HG02885 (cell line): Measurements from ENCODE around the gene MACROH2A1.

Experiments
- ATAC-seq: cut with Tn5 transposase; IDR thresholded peaks from one replicate; pipeline ENCODE4 v1.9.1; 2021; ENCODE audit warnings: mild to moderate bottlenecking; ENCODE audit not compliant: unreplicated experiment, poor library complexity

Gene MACROH2A1

GRCh38 chr5:135360278-135361274, 38.5 kb downstream of the MACROH2A1 start:
- ATAC-seq: no peak

- no peak for ATAC-seq
These were observed 39.5 kb downstream of the MACROH2A1 start for GRCh38 chr5:135359374-135360165.

GRCh38 chr5:135357685-135358084, 41.3 kb downstream of the MACROH2A1 start:
- no peak for ATAC-seq

GRCh38 chr5:135356522-135357318, 42.3 kb downstream of the MACROH2A1 start:
- no peak for ATAC-seq

GRCh38 chr5:135355169-135355568, 43.9 kb downstream of the MACROH2A1 start:
- no peak for ATAC-seq

GRCh38 chr5:135353952-135354721, 44.9 kb downstream of the MACROH2A1 start:
- no peak for ATAC-seq

- ATAC-seq: no peak
These were observed 48.5 kb downstream of the MACROH2A1 start for GRCh38 chr5:135350536-135350935.

- no peak for ATAC-seq
These were observed 49.1 kb downstream of the MACROH2A1 start for GRCh38 chr5:135349886-135350285.

- no peak for ATAC-seq
These were observed 49.6 kb downstream of the MACROH2A1 start for GRCh38 chr5:135349451-135349850.

GRCh38 chr5:135348918-135349317, 50.1 kb downstream of the MACROH2A1 start:
- no peak for ATAC-seq

- ATAC-seq: no peak
These were observed 51.6 kb downstream of the MACROH2A1 start for GRCh38 chr5:135347392-135347791.

GRCh38 chr5:135345956-135346731, 52.9 kb downstream of the MACROH2A1 start:
- no peak for ATAC-seq

- no peak for ATAC-seq
These were observed 54.7 kb downstream of the MACROH2A1 start for GRCh38 chr5:135344349-135344748.

- ATAC-seq: no peak
These were observed 55.6 kb downstream of the MACROH2A1 start for GRCh38 chr5:135343413-135343812.

- ATAC-seq: no peak
These were observed 56.5 kb downstream of the MACROH2A1 start for GRCh38 chr5:135342551-135342875.

GRCh38 chr5:135341696-135342550, 57.1 kb downstream of the MACROH2A1 start:
- no peak for ATAC-seq

- no peak for ATAC-seq
These were observed 57.9 kb downstream of the MACROH2A1 start for GRCh38 chr5:135341016-135341666.

GRCh38 chr5:135340568-135340967, 58.5 kb downstream of the MACROH2A1 start:
- ATAC-seq: no peak
